OCI-LY1 (cell line): Measurements from ENCODE around the gene CARD10.

Experiments used
- CTCF ChIP-seq: fragments of 200-600 bp; sonication (generic), shearing (Covaris generic); IDR thresholded peaks from 2 replicates; pipeline ENCODE4 v1.5.1; 2017; ENCODE audit warnings: mild to moderate bottlenecking, antibody characterized with exemption, low read length, moderate library complexity, mixed read lengths
- EZH2 ChIP-seq: fragments of 200-600 bp; sonication (generic), shearing (Covaris generic); IDR thresholded peaks from 2 replicates; pipeline ENCODE4 v1.8.0; 2017; ENCODE audit warnings: borderline replicate concordance, mixed run types, mild to moderate bottlenecking, antibody characterized with exemption, low read length, moderate library complexity, mixed read lengths

- no peak for TF ChIP-seq CTCF
- no peak for TF ChIP-seq EZH2
These were observed 19.2 kb downstream of the CARD10 start for GRCh38 chr22:37499789-37500540.
